Panc1 (cell line): ENCODE data around the gene CPEB2.
"Not testable (repeated sequence)": the region's sequence is repeated elsewhere in the genome, so short reads cannot be mapped to it uniquely, and the experiment has no call there.

Source experiments
- CTCF ChIP-seq: fragments of 450-650 bp; IDR thresholded peaks from 2 replicates; pipeline ENCODE4 v1.5.1; 2017; ENCODE audit warnings: mild to moderate bottlenecking
- REST ChIP-seq, 2 experiments: IDR thresholded peaks; 2 replicates each; pipeline ENCODE4 v1.6.1; 2011 to 2012; ENCODE audit warnings: low read depth in 2 of 2, control low read depth in 1 of 2, low read length in 1 of 2, mild to moderate bottlenecking in 1 of 2, moderate library complexity in 1 of 2; ENCODE audit not compliant: insufficient read depth in 1 of 2

- not testable (repeated sequence) for TF ChIP-seq CTCF; REST (IDR thresholded peaks at IDR 0.05; ENCODE audit: insufficient read depth in 1 of 2, low read depth in 2 of 2, low read length in 1 of 2)
Measured at GRCh38 chr4:15086259-15086658, 84.0 kb downstream of the CPEB2 start.
